Erythroblast (primary cell): ENCODE results near the gene ANKS3.

Source experiments
- GATA1 ChIP-seq: IDR thresholded peaks from 2 replicates; pipeline ENCODE4 v1.6.1; 2011; ENCODE audit warnings: low read depth, mild to moderate bottlenecking, control low read depth, low read length, moderate library complexity
- POLR2A ChIP-seq: IDR thresholded peaks from 2 replicates; pipeline ENCODE4 v1.6.1; 2011; ENCODE audit warnings: mild to moderate bottlenecking, low read length

DNA sequence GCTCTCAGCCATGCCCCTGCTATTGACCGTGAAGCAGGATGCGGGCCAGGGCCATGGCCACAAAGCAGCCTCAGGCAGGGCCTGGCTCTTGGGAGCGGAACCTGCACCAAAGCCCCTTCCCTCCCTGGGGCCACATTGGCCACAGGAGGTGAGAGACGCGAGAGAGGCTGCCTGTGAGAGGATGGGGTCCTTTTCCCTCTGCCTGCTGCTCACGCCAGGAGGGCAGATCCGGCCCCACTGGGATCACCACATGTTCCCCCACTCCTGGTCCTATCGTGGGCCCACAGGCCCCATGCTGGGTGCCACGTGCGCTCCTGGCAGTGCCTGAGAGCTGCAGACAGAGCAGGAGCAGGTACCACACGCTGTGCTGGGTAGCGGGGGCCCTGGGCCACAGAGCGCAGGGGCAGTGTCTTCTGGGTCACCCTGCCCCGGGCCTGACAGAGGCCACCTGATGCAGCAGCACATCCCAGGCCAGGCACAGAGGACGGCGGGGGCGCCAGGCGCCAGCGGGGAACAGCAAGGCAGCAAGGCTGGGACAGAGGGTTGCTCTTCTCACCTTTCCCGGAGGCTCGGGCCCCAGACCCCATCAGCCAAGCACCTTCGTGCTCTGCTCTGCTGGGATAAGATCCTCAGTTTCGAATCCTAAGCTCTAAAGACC is 49.9 kb downstream of the ANKS3 start:
- no peak for TF ChIP-seq POLR2A
- TF ChIP-seq GATA1, result no peak
